SK-N-SH treated with all-trans-retinoic acid at 6 μM for 48 hours (cell line): Measurements from ENCODE around the gene CCER1.

Experiments used
- ATAC-seq: fragments of 200-7000 bp; cut with Tn5 transposase; 3 replicates; pipeline ENCODE4 v1.9.1; 2020; ENCODE audit warnings: mild to moderate bottlenecking, moderate library complexity
- ARNTL ChIP-seq: fragments of 450-650 bp; formaldehyde crosslinking; IDR thresholded peaks from 2 replicates; pipeline ENCODE4 v1.5.0; 2020; ENCODE audit warnings: low read depth, mild to moderate bottlenecking, moderate library complexity, borderline replicate concordance
- BACH2 ChIP-seq: fragments of 250-450 bp; sonication (Bioruptor Pico); IDR thresholded peaks from 2 replicates; pipeline ENCODE4 v1.9.0; 2021; ENCODE audit warnings: mild to moderate bottlenecking, borderline replicate concordance
- CSDC2 ChIP-seq: fragments of 250-450 bp; sonication (Bioruptor Pico); IDR thresholded peaks from 2 replicates; pipeline ENCODE4 v1.5.0; 2020; ENCODE audit warnings: mild to moderate bottlenecking, moderate library complexity
- ESRRG ChIP-seq: fragments of 250-450 bp; sonication (Bioruptor Pico); IDR thresholded peaks from 2 replicates; pipeline ENCODE4 v1.6.1; 2021; ENCODE audit warnings: mild to moderate bottlenecking
- GLIS3 ChIP-seq: fragments of 250-450 bp; sonication (Bioruptor Pico); IDR thresholded peaks from 2 replicates; pipeline ENCODE4 v1.5.0; 2020; ENCODE audit warnings: mild to moderate bottlenecking, moderate library complexity
- ISL1 ChIP-seq: fragments of 250-450 bp; sonication (Bioruptor Pico); IDR thresholded peaks from 2 replicates; pipeline ENCODE4 v2.1.2; 2022; ENCODE audit warnings: mild to moderate bottlenecking, moderate library complexity
- OSR1 ChIP-seq: fragments of 250-450 bp; sonication (Bioruptor Pico); IDR thresholded peaks from 2 replicates; pipeline ENCODE4 v1.8.0; 2022; ENCODE audit warnings: moderate library complexity, mild to moderate bottlenecking, inconsistent platforms
- PPARA ChIP-seq: fragments of 250-450 bp; sonication (Bioruptor Pico); IDR thresholded peaks from 2 replicates; pipeline ENCODE4 v1.5.0; 2020; ENCODE audit warnings: mild to moderate bottlenecking, borderline replicate concordance
- RARB ChIP-seq: fragments of 250-450 bp; sonication (Bioruptor Pico); IDR thresholded peaks from 2 replicates; pipeline ENCODE4 v1.8.0; 2021; ENCODE audit warnings: mild to moderate bottlenecking, moderate library complexity
- SNAI2 ChIP-seq: fragments of 250-450 bp; sonication (Bioruptor Pico); IDR thresholded peaks from 2 replicates; pipeline ENCODE4 v1.5.0; 2020; ENCODE audit warnings: mild to moderate bottlenecking, moderate library complexity
- TCF4 ChIP-seq: fragments of 250-450 bp; sonication (Bioruptor Pico); IDR thresholded peaks from 2 replicates; pipeline ENCODE4 v1.8.0; 2021; ENCODE audit warnings: mild to moderate bottlenecking, moderate library complexity, borderline replicate concordance
- ZC3H10 ChIP-seq: fragments of 250-450 bp; sonication (Bioruptor Pico); IDR thresholded peaks from 2 replicates; pipeline ENCODE4 v1.5.1; 2021; ENCODE audit warnings: mild to moderate bottlenecking, moderate library complexity
- ZFP3 ChIP-seq: fragments of 250-450 bp; sonication (Bioruptor Pico); IDR thresholded peaks from 2 replicates; pipeline ENCODE4 v1.5.0; 2020; ENCODE audit warnings: mild to moderate bottlenecking, moderate library complexity
- ZFP30 ChIP-seq: fragments of 450-650 bp; formaldehyde crosslinking; IDR thresholded peaks from 2 replicates; pipeline ENCODE4 v1.5.0; 2022; ENCODE audit warnings: mild to moderate bottlenecking, moderate library complexity
- ZNF8 ChIP-seq: fragments of 450-650 bp; formaldehyde crosslinking; IDR thresholded peaks from 2 replicates; pipeline ENCODE4 v1.5.0; 2020; ENCODE audit warnings: mild to moderate bottlenecking, moderate library complexity
- TF ChIP-seq, protein P1 (sequence below): fragments of 250-450 bp; sonication (Bioruptor Pico); IDR thresholded peaks from 2 replicates; pipeline ENCODE4 v1.5.1; 2021; ENCODE audit warnings: mild to moderate bottlenecking, moderate library complexity
- TF ChIP-seq, protein P2 (sequence below): fragments of 250-450 bp; sonication (Bioruptor Pico); IDR thresholded peaks from 2 replicates; pipeline ENCODE4 v1.8.0; 2020; ENCODE audit warnings: mild to moderate bottlenecking, moderate library complexity, borderline replicate concordance
- TF ChIP-seq, protein P3 (sequence below): fragments of 250-450 bp; sonication (Bioruptor Pico); IDR thresholded peaks from 2 replicates; pipeline ENCODE4 v1.5.1; 2020; ENCODE audit warnings: low read depth, mild to moderate bottlenecking, moderate library complexity
- TF ChIP-seq, protein P4 (sequence below): fragments of 250-450 bp; sonication (Bioruptor Pico); IDR thresholded peaks from 2 replicates; pipeline ENCODE4 v1.5.0; 2020; ENCODE audit warnings: mild to moderate bottlenecking, moderate library complexity

CCER1 gene

DNA sequence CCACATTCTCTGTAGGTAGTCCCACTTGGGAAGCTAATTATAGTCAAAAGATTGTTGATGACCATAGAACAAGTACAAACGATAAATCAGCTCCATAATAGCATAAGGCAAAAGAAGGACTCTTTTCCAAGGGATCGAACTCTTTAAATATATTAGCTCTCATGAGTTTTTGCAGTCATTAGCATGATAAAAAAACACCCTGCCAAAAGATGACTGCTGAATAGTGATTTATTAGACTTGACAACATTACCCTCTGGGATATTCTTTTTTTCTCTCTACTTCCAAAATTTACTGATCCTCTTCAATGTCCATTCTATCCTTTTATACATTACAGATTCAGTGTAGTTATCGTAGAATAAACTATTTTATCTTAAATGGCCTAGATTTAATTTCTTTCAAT, 35.6 kb upstream of the CCER1 start:
- ATAC-seq, result no peak
- TF ChIP-seq TCF4 (CRISPR knock-in tag) (no peak), ARNTL (no peak), ESRRG (CRISPR knock-in tag) (no peak), ZNF8 (no peak), BACH2 (CRISPR knock-in tag) (no peak), RARB (CRISPR knock-in tag) (no peak), GLIS3 (CRISPR knock-in tag) (no peak), ZFP30 (no peak), OSR1 (CRISPR knock-in tag) (no peak), ZFP3 (no peak), CSDC2 (CRISPR knock-in tag) (no peak)
- TF ChIP-seq, protein P1, sequence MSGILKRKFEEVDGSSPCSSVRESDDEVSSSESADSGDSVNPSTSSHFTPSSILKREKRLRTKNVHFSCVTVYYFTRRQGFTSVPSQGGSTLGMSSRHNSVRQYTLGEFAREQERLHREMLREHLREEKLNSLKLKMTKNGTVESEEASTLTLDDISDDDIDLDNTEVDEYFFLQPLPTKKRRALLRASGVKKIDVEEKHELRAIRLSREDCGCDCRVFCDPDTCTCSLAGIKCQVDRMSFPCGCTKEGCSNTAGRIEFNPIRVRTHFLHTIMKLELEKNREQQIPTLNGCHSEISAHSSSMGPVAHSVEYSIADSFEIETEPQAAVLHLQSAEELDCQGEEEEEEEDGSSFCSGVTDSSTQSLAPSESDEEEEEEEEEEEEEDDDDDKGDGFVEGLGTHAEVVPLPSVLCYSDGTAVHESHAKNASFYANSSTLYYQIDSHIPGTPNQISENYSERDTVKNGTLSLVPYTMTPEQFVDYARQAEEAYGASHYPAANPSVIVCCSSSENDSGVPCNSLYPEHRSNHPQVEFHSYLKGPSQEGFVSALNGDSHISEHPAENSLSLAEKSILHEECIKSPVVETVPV (CRISPR knock-in tag), result no peak
- TF ChIP-seq, protein P2, sequence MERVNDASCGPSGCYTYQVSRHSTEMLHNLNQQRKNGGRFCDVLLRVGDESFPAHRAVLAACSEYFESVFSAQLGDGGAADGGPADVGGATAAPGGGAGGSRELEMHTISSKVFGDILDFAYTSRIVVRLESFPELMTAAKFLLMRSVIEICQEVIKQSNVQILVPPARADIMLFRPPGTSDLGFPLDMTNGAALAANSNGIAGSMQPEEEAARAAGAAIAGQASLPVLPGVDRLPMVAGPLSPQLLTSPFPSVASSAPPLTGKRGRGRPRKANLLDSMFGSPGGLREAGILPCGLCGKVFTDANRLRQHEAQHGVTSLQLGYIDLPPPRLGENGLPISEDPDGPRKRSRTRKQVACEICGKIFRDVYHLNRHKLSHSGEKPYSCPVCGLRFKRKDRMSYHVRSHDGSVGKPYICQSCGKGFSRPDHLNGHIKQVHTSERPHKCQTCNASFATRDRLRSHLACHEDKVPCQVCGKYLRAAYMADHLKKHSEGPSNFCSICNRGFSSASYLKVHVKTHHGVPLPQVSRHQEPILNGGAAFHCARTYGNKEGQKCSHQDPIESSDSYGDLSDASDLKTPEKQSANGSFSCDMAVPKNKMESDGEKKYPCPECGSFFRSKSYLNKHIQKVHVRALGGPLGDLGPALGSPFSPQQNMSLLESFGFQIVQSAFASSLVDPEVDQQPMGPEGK, result no peak
- TF ChIP-seq, protein P3, sequence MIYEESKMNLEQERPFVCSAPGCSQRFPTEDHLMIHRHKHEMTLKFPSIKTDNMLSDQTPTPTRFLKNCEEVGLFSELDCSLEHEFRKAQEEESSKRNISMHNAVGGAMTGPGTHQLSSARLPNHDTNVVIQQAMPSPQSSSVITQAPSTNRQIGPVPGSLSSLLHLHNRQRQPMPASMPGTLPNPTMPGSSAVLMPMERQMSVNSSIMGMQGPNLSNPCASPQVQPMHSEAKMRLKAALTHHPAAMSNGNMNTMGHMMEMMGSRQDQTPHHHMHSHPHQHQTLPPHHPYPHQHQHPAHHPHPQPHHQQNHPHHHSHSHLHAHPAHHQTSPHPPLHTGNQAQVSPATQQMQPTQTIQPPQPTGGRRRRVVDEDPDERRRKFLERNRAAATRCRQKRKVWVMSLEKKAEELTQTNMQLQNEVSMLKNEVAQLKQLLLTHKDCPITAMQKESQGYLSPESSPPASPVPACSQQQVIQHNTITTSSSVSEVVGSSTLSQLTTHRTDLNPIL (CRISPR knock-in tag), result no peak

DNA sequence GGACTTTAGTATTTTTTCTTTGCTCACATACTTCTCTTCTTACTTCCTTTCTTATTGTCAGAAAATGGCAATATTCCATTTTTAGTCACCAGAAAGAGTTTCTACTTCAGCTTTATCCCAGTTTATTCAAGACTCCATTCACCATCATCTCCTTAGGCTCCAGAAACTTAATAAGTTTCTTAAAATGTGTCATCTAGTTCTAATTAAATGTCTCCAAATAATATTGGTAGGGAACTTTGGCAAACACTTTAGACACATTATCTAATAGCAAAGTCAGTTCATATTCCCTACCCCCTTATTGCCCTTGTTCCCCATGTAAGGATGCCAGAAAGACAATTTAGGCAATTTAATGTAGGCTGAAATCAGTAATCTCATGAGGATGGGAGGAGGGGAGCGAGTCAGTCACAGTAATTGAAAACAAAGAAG, 34.7 kb upstream of the CCER1 start:
- ATAC-seq, result no peak

DNA sequence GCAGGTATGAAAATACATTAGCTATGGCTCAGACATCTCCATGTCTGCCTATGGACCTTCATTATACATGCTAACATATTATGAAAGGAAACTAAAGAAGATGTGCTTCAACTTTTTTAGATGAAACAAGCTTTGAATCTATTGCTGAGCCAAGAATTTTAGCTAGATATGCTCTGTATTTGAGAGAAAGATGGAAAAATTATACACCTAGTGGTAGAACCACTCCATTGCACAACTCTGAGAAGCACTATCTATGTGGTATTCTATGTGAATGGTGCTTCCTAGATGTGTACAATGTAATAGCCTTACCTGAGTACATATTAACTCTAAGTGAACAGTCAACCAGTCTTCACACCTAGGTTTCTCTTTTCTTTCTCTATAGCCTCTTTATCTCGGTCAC, 32.5 kb upstream of the CCER1 start:
- no peak for TF ChIP-seq SNAI2
- TF ChIP-seq, protein P2, result no peak
- TF ChIP-seq BACH2 (CRISPR knock-in tag), result no peak
- TF ChIP-seq ZC3H10, result no peak
- TF ChIP-seq OSR1 (CRISPR knock-in tag), result no peak
- TF ChIP-seq ESRRG (CRISPR knock-in tag), result no peak
- TF ChIP-seq PPARA (CRISPR knock-in tag), result no peak
- no peak for TF ChIP-seq ISL1 (CRISPR knock-in tag)
- TF ChIP-seq, protein P4, sequence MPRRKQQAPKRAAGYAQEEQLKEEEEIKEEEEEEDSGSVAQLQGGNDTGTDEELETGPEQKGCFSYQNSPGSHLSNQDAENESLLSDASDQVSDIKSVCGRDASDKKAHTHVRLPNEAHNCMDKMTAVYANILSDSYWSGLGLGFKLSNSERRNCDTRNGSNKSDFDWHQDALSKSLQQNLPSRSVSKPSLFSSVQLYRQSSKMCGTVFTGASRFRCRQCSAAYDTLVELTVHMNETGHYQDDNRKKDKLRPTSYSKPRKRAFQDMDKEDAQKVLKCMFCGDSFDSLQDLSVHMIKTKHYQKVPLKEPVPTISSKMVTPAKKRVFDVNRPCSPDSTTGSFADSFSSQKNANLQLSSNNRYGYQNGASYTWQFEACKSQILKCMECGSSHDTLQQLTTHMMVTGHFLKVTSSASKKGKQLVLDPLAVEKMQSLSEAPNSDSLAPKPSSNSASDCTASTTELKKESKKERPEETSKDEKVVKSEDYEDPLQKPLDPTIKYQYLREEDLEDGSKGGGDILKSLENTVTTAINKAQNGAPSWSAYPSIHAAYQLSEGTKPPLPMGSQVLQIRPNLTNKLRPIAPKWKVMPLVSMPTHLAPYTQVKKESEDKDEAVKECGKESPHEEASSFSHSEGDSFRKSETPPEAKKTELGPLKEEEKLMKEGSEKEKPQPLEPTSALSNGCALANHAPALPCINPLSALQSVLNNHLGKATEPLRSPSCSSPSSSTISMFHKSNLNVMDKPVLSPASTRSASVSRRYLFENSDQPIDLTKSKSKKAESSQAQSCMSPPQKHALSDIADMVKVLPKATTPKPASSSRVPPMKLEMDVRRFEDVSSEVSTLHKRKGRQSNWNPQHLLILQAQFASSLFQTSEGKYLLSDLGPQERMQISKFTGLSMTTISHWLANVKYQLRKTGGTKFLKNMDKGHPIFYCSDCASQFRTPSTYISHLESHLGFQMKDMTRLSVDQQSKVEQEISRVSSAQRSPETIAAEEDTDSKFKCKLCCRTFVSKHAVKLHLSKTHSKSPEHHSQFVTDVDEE (CRISPR knock-in tag), result no peak
- TF ChIP-seq ZFP3, result no peak
- TF ChIP-seq, all 23 proteins: peak for 0
- ATAC-seq, result no peak

More for the DNA sequence above, 34.7 kb upstream of the CCER1 start:
- no peak for TF ChIP-seq PPARA (CRISPR knock-in tag)
- TF ChIP-seq, protein P2, result no peak
- TF ChIP-seq, all 23 proteins: peak for 0
